ENCODE results near the gene PHF21A. TPM values are rescaled to one million over a fixed set of nuclear protein-coding genes. Genes with fewer than 3 reads are reported as not detected.

PHF21A gene
- total RNA-seq, 1 donor from 2014 or later = 35.9 TPM

DNA sequence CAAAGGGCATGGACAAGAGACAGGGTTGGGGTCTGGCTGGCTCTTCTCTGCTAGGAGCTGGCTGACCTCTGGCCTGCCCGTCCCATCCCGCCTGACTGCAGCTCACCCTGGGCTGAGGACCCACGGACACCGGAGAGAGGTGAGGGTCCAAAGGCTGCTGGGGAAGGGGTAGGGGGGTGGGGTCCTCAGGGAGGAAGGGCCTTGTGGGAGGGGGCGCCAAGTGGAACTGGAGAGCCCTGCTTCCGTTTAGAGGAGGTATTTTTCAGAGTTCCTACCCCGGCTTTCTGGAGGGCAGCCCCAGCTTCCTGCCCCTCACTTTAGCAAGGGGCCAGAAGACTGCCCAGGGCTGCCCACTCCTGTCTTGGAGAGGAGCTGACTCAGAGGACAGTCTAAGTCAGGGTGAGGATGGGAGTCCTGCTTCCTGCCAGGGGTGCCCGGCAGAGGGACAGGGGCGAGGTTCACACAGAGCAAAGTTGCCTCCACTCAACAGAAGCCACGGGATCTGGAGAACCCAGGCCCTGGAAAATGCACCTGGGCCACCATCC is 191.7 kb downstream of the PHF21A start:
- Mint-ChIP-seq H3K27me3 (ENCODE audit: low read depth) (peaks cover 11% of the 10 kb centered on the region), H3K4me1 (ENCODE audit: low read depth) (peaks cover 6% of the 10 kb centered on the region), H3K9me3 (ENCODE audit: low read depth) (no peaks in the 10 kb centered on the region), H3K4me3 (ENCODE audit: unreplicated experiment) (no peak overlapping the region), H3K36me3 (ENCODE audit: low read depth) (peaks cover 12% of the 10 kb centered on the region), H3K27ac (ENCODE audit: unreplicated experiment) (no peak overlapping the region)
- DNase-seq (ENCODE audit: low spot score) = no peak
- TF ChIP-seq, protein P1, sequence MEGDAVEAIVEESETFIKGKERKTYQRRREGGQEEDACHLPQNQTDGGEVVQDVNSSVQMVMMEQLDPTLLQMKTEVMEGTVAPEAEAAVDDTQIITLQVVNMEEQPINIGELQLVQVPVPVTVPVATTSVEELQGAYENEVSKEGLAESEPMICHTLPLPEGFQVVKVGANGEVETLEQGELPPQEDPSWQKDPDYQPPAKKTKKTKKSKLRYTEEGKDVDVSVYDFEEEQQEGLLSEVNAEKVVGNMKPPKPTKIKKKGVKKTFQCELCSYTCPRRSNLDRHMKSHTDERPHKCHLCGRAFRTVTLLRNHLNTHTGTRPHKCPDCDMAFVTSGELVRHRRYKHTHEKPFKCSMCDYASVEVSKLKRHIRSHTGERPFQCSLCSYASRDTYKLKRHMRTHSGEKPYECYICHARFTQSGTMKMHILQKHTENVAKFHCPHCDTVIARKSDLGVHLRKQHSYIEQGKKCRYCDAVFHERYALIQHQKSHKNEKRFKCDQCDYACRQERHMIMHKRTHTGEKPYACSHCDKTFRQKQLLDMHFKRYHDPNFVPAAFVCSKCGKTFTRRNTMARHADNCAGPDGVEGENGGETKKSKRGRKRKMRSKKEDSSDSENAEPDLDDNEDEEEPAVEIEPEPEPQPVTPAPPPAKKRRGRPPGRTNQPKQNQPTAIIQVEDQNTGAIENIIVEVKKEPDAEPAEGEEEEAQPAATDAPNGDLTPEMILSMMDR (IDR thresholded peaks at IDR 0.05) = no peak

DNA sequence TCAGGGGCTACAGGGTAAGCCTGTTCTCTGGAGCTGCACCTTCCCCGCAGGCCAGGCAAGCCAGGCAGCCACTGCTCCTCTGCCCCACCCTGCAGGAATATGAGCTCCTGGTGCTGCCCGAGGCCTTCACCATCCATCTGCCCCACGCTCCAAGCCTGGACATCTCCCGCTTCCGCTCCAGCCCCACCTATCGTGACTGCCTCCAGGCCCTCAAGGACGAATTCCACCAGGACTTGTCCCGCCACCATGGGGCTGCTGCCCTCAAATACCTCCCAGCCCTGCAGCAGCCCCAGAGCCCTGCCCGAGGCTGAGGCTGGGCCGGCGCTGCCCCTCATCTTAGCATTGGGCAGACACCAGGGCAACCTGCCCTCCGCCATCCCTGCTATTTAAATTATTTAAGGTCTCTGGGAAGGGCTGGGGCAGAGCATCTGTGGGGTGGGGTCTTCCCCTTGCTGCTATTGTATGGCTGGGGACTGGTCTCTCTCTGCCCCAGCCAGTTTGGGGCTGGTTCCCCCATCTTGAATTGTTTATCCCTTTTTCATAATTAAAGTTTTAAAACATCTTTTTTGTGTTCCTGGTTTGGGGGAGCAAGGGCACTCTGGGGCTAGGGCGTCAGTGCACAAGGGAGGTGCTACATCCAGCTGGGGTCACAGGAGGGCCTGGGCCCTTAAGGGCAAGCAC is 192.6 kb downstream of the PHF21A start:
- Mint-ChIP-seq H3K4me1 (ENCODE audit: low read depth) (peaks cover 6% of the 10 kb centered on the region), H3K27ac (ENCODE audit: unreplicated experiment) (no peak overlapping the region), H3K4me3 (ENCODE audit: unreplicated experiment) (no peak overlapping the region)

DNA sequence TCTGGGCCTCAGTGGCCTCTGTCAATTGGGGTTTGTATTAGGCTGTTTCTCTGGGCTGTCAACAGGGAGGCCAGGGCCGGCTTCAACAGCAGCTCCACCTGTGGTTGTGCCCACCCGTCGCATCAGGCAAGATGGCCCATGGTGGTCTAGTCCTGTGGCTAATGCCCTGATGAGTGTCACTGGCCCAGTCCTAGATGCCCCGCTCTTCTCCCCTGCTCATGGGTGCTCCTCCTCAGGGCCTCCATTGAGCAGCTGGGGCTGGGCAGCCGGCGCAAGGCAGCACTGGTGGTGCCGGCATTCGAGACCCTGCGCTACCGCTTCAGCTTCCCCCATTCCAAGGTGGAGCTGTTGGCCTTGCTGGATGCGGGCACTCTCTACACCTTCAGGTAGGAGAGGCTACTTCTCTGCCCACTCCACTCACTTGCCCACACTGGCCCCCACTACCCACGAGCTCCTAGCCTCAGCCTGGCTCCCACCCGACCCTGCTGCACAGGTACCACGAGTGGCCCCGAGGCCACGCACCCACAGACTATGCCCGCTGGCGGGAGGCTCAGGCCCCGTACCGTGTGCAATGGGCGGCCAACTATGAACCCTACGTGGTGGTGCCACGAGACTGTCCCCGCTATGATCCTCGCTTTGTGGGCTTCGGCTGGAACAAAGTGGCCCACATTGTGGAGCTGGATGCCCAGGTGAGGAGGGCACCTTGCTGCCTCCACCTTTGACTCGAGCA is 193.4 kb downstream of the PHF21A start:
- Mint-ChIP-seq H3K9me3 (ENCODE audit: low read depth) (no peaks in the 10 kb centered on the region), H3K27me3 (ENCODE audit: low read depth) (peaks cover 23% of the 10 kb centered on the region), H3K4me1 (ENCODE audit: low read depth) (peaks cover 10% of the 10 kb centered on the region), H3K27ac (ENCODE audit: unreplicated experiment) (no peak overlapping the region), H3K4me3 (ENCODE audit: unreplicated experiment) (no peak overlapping the region), H3K36me3 (ENCODE audit: low read depth) (peaks cover 13% of the 10 kb centered on the region)
- TF ChIP-seq, protein P1 (IDR thresholded peaks at IDR 0.05) = no peak
- DNase-seq (ENCODE audit: low spot score) = no peak

More for the DNA sequence above, 192.6 kb downstream of the PHF21A start:
- DNase-seq (ENCODE audit: low spot score) = no peak
- H3K9me3 Mint-ChIP-seq (ENCODE audit: low read depth) = no peaks in the 10 kb centered on the region
- TF ChIP-seq, protein P1 (IDR thresholded peaks at IDR 0.05) = no peak
- H3K36me3 Mint-ChIP-seq (ENCODE audit: low read depth) = peaks cover 15% of the 10 kb centered on the region
- peaks cover 18% of the 10 kb centered on the region for H3K27me3 Mint-ChIP-seq (ENCODE audit: low read depth)

DNA sequence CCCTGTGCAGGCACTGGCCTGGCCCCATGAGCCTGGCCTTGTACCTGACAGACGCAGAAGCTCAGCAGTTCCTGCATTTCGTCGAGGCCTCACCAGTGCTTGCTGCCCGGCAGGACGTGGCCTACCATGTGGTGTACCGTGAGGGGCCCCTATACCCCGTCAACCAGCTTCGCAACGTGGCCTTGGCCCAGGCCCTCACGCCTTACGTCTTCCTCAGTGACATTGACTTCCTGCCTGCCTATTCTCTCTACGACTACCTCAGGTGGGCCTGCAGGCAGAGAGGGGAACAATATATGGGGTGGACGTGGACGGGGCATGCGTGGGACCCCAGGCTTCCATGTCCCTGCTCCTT is 193.9 kb downstream of the PHF21A start:
- Mint-ChIP-seq H3K36me3 (ENCODE audit: low read depth) (peaks cover 13% of the 10 kb centered on the region), H3K9me3 (ENCODE audit: low read depth) (no peaks in the 10 kb centered on the region), H3K27me3 (ENCODE audit: low read depth) (peaks cover 23% of the 10 kb centered on the region), H3K27ac (ENCODE audit: unreplicated experiment) (no peak overlapping the region), H3K4me3 (ENCODE audit: unreplicated experiment) (no peak overlapping the region), H3K4me1 (ENCODE audit: low read depth) (peaks cover 10% of the 10 kb centered on the region)
- DNase-seq (ENCODE audit: low spot score) = no peak
- TF ChIP-seq, protein P1 (IDR thresholded peaks at IDR 0.05) = no peak

DNA sequence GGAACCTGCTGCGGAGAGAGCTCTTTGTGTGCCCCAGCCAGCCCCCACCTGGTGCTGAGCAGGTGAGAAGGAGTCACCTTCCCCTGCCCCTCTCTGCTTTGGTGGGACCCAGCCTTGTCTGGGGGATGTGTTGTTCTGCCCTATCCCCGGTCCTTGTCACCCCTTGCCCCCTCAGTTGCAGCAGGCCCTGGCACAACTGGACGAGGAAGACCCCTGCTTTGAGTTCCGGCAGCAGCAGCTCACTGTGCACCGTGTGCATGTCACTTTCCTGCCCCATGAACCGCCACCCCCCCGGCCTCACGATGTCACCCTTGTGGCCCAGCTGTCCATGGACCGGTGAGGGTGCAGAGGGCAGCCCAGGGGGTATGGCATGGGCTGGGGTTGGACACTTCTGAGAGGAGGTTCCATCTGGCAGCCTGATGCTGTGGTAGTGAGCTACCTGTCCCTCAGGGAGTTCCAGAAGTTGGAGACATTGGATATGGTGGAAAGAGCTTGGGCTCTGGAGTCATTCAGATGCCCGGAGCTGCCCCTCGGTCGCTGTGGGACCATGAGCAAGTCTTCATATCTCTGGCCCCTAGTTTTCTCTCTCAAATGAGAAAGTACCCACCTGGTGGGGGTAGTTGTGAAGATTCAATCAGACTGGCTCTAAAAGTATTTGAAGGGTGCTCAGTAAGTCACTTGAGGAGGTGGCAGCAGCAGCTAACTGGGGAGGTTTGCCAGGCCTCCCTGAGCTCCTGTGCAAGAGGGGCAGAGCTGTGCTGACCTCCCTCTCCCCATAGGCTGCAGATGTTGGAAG is 194.5 kb downstream of the PHF21A start:
- TF ChIP-seq, protein P1 (IDR thresholded peaks at IDR 0.05) = no peak
- DNase-seq (ENCODE audit: low spot score) = no peak
- no peaks in the 10 kb centered on the region for H3K9me3 Mint-ChIP-seq (ENCODE audit: low read depth)

More for the DNA sequence above, 194.5 kb downstream of the PHF21A start:
- Mint-ChIP-seq H3K36me3 (ENCODE audit: low read depth) (peaks cover 8% of the 10 kb centered on the region), H3K4me3 (ENCODE audit: unreplicated experiment) (no peak overlapping the region), H3K4me1 (ENCODE audit: low read depth) (peaks cover 10% of the 10 kb centered on the region), H3K27ac (ENCODE audit: unreplicated experiment) (no peak overlapping the region), H3K27me3 (ENCODE audit: low read depth) (peaks cover 23% of the 10 kb centered on the region)

All from chondrocyte (in vitro differentiated cells).